ENCODE results near the gene KDM1B. TPM values are rescaled to one million over a fixed set of nuclear protein-coding genes. Genes with fewer than 3 reads are reported as not detected.

Gene KDM1B
- total RNA-seq, 4 donors from 2014 or later = 23.5 to 27.9 (median 24.5) TPM

GRCh38 chr6:18135171-18135570 is 20.1 kb upstream of the KDM1B start:
- no peak for DNase-seq (ENCODE audit: low spot score in 2 of 2)
- TF ChIP-seq POLR2A (IDR thresholded peaks at IDR 0.05) (no peak), CTCF (IDR thresholded peaks at IDR 0.05) (no peak)
- WGBS, 2 donors = 92 to 98% methylated on average over 2 of the region's 2 CpGs
- H3K4me3 ChIP-seq (ENCODE audit: low read depth, poor library complexity, severe bottlenecking) = no peak overlapping the region
- intact Hi-C loops (cut with DNase I; ENCODE audit: low total_unique reads) = no loop called here

- intact Hi-C loops (cut with DNase I; ENCODE audit: low total_unique reads) = no loop called here
- no peak for DNase-seq (ENCODE audit: low spot score in 2 of 2)
- H3K4me3 ChIP-seq (ENCODE audit: low read depth, poor library complexity, severe bottlenecking) = no peak overlapping the region
Measured at GRCh38 chr6:18136260-18136659, 19.0 kb upstream of the KDM1B start.

GRCh38 chr6:18138906-18139305 is 16.3 kb upstream of the KDM1B start:
- no peak for TF ChIP-seq CTCF (IDR thresholded peaks at IDR 0.05)
- TF ChIP-seq POLR2A (IDR thresholded peaks at IDR 0.05) = no peak
- intact Hi-C loops (cut with DNase I; ENCODE audit: low total_unique reads) = no loop called here
- no peak for DNase-seq (ENCODE audit: low spot score in 2 of 2)
- no peak overlapping the region for H3K4me3 ChIP-seq (ENCODE audit: low read depth, poor library complexity, severe bottlenecking)
- 94 to 97% methylated on average over 5 of the region's 5 CpGs for WGBS, 2 donors

More at GRCh38 chr6:18136260-18136659, 19.0 kb upstream of the KDM1B start:
- WGBS, 2 donors = 94 to 97% methylated on average over 10 of the region's 10 CpGs
- TF ChIP-seq POLR2A (IDR thresholded peaks at IDR 0.05) (no peak), CTCF (IDR thresholded peaks at IDR 0.05) (no peak)

GRCh38 chr6:18139935-18140621 is 15.1 kb upstream of the KDM1B start:
- no peak overlapping the region for H3K4me3 ChIP-seq (ENCODE audit: low read depth, poor library complexity, severe bottlenecking)
- no peak for DNase-seq (ENCODE audit: low spot score in 2 of 2)
- intact Hi-C loops (cut with DNase I; ENCODE audit: low total_unique reads) = no loop called here
- 95 to 96% methylated on average over 6 of the region's 6 CpGs for WGBS, 2 donors
- no peak for TF ChIP-seq CTCF (IDR thresholded peaks at IDR 0.05)
- no peak for TF ChIP-seq POLR2A (IDR thresholded peaks at IDR 0.05)

- intact Hi-C loops (cut with DNase I; ENCODE audit: low total_unique reads) = no loop called here
- no peak for TF ChIP-seq CTCF (IDR thresholded peaks at IDR 0.05)
- TF ChIP-seq POLR2A (IDR thresholded peaks at IDR 0.05) = no peak
- WGBS, 2 donors = 57 to 59% methylated on average over 13 of the region's 13 CpGs
- H3K4me3 ChIP-seq (ENCODE audit: low read depth, poor library complexity, severe bottlenecking) = no peak overlapping the region
- DNase-seq (ENCODE audit: low spot score in 2 of 2) = no peak
Measured at GRCh38 chr6:18141805-18142590, 13.2 kb upstream of the KDM1B start.

Measured in lower leg skin (tissue), 4 donors.